Measurements from ENCODE around the gene SLC7A8.

SLC7A8 gene

DNA sequence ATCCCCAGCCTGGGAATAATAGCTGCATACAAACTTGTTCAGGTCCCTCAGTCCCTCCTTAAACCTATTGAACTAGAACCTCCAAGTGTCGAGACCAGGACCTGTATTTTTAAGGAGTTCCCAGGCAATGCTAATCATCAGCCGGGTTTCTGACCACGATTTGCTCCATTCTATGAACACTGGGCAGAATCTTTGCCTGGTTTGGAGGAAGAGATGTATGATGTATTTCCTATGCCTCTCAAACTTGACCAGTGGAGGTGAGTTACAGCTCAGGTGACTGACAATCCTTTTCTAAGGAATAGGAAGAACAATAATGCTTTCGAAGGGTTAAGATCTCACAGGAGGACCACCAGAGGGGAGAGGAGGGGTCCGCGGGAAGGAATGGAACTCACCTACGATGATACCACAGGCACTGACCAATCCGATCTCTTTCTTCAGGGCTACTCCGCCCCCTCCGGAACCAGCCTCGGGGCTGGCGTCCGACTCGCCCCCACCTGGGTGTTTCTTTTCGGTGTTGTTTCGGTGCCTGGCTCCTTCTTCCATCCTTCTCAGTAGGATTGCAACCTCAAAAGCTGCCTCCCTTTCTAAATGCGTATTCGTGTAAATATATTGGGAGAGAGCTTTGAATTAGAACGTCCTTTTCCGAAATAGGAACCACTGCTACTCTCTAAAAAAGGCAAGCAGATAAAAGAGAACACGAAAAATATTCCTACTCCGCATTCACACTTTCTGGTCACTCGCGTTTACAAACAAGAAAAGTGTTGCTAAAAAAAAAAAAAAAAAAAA is 895 bp downstream of the SLC7A8 start:
- peak; percentile 67 to 68 for ATAC-seq

DNA sequence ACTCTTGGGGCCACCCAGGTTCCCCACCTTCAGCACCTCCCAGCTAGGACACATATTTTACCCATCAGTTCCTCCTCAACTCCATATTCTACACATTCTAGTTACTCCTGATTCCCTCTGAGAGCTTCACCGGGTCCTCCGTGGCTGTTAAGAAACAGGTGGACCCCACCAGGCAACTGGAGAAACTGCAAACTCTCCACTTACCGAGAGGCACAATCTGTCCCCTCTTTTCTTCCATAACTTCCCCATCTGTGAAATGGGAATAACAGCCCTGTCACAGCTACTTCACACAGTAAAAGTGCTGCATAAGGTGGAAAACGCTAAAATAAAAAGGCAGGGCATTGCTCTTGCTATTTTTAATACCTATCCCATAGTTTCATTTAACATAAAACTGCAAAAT is 1.5 kb downstream of the SLC7A8 start:
- no peak for ATAC-seq

DNA sequence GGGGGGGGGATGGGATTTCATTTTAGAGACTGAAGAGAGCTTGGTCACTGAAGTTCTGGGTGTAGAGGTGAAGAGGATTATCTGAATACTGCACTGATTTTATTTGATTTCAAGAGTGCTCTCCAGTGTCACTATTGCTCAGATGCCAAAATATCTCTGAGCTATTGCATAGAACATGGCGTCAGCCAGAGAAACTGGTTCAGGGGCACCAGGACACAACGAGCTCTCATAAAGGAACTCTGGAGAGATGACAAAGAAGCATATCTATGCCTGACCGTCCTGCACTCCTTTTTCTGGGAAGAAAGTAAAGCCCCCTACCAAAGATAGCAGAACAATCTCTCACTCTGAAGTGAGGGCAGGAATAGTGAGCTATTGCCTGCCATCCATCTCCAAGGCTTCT is 2.0 kb downstream of the SLC7A8 start:
- no peak for ATAC-seq

DNA sequence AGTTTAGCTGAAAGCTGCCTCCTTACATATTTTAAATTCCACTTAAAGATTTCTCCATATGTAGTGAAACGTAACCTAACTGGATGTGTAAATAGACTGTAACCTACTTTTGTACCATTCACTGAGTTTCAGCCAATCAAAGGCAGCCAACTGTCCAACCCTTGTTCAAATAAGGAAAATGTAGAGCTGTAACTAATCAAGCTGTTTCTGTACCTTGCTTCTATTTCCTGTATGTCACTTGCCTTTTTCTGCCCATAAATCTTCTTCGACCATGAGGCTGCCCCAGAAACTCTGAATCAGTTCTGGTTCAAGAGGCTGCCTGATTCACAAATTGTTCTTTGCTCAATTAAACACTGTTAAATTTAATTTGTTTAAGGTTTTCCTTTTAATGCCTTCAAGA is 6.3 kb downstream of the SLC7A8 start:
- ATAC-seq, result no peak

DNA sequence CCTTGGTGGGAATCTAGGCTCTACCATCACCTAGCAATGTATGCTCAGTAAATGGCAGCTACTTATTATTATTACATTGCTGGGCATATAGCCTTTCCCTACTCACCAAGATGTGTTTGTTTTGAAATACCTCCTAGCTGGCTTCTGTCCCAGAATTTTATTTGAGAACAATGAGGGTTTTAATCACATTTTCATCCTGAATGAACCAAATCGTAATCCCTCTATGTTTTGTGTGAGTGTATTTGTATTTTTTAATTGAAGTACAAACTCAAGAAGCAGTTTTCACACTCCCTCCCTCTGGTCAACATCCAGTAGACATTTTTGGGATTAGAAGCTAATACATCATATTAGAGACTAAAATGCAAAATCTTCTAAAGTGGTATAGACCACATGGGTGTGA is 7.6 kb downstream of the SLC7A8 start:
- no peak for ATAC-seq

DNA sequence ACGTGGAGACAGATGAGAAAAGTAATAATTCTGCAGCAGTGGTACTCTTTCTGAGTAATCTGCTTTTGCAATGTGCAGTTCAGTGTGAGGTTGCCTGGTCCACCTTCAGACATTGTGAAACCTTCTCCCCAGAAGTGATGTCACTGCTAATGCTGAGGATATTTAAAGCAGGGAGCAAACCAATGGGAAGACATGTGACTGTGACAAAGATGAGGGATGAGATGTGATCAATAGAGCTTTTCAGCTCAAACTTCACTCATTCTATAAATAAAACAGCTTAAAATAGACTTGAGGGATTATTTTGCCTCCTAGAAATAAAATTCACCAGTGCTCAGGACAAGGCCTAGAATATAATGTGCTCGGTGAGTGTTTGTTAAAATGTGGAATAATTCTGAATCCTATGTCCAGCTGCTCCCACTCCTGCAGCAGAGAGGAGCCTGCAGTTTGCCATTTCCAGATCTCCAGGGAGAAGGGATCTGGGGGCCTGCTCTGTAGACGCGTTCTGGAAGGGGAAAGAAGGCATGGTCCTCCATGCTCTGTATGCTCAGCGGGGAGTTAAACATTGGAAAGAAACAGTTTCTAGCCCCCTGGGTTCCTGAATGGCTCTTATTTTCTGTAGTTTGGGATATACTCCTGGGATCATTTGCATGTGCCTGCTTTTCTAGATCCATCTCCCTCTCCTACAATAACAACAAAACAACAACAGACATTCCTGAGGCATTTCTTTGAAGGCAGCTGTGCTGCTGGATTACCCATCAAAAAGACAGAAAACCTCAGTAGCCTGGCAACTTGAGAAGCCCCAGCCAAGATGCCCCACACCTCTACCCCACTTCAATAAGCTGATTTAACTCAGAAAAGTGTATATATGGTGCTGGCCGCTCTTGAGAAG is 8.9 kb downstream of the SLC7A8 start:
- no peak for ATAC-seq

DNA sequence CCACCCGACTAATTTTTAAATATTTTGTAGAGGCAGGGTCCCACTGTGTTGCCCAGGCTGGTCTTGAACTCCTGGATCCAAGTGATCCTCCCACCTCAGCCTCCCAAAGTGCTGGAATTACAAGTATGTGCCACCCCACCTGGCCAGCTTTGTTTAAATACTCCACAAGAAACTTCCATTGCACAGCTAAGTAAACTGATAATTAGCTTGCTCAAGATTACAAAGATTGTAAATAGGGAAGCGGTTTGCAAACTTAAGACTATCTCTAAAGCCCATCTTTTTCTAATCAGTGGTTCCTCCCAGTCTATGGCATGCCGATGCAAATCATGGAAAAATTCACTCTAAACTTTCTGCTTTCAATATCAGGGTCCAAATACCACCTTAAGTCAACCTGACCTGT is 9.7 kb downstream of the SLC7A8 start:
- ATAC-seq, result no peak

DNA sequence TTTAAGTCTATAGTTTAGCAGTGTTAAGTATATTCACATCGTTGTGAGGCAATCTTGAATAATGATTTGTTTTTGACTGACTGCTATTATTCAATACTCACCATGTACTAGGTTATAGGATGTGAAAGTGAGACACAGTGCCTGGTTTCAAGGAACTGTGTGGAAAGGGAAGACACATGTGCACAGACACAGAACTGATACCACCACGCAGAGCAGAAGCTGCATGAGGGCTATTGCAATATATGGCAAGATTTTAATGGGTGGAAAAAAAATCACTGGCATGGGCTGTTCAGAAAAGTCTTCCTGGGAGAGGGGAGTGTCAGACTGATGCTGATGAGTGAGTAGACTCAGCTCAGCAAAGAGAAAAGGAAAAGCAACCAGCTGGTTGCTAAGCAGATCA is 10.4 kb downstream of the SLC7A8 start:
- ATAC-seq, result no peak

DNA sequence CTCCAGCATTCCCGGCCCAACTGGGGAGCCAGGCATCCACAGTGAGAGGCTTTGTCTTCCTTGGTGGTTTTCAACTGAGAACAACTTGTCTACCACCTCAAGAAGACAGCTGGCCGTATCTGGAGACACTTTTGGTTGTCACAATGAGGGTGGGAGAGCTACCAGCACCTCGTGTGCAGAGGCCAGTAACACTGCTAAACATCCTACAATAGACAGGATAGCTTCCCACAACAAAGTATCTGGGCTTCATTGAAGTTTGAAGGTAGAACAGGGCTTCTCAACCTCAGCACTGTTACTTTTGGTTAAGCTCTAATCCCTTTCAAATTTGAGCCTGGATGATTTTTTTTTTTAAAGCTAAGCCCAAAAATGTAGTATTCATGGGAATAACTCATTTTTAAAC is 10.9 kb downstream of the SLC7A8 start:
- ATAC-seq, result no peak

DNA sequence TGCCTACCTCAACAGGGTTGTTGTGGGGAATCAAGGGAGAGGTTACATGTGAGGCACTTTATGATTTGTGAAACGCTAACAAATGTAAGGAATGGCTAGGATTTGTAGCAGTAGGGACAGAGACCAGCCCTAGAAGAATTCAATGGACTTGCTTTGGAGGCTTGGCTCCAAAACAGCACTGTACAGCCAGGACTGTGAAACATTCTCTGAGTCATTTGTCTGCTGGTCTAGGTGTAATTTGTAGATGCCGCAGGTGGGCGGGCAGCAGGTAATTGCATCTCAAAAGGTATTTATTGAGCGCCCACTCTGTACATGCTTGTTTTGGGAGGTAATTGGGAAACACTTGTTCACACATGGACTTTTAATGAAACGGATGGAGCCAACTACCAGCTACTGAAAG is 11.4 kb downstream of the SLC7A8 start:
- ATAC-seq, result no peak

DNA sequence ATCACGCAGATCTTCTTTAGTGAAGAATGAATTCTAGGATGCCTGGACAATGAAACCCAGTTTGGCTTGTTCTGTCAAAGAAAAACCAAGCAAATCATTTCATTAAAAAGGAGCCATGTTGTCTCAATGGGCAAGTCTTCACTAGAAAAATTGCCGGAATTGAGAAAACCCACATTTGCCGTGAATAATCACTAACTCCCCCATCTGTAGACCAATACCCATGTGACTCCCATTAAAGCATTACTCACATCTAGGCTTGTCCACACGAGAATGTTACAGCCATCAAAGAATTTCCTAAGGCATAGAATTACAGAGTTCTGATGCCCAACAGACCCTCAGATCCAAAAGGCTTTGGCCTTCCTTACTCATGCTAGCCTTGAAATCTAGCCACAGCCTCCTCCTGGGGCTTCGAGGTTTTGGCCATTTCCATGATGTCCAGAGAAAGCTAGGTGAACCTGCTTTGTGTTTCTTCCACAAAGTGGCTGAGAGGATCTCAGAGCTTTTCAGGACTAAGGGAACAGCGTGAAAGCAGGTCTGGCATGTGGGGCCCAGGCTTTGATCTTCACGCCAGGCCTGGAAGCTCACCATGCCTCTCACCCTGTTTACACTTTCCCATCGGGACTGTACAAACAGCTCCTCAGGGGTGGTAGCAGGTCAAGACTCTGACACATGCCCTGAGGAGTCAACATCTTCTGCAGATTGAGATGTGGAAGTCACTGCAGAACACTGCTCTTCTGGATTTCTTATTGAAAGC is 12.1 kb downstream of the SLC7A8 start:
- ATAC-seq, result no peak

DNA sequence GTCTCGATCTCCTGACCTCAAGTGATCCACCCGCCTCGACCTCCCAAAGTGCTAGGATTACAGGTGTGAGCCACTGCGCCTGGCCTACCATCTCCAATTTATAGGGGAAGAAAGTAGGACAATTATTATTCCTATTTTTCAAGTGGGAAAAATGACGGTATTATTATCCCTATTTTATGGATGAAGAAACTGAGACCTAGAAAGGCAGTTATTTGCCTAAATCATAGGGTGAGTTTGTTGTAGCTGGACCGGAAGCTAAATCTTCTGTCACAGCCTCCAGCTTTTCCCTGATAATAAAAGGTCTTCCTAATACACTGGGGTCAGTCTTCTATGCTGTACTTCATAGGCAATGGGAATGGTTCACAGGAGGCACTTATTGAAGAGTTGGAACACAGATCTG is 13.8 kb downstream of the SLC7A8 start:
- no peak for ATAC-seq

DNA sequence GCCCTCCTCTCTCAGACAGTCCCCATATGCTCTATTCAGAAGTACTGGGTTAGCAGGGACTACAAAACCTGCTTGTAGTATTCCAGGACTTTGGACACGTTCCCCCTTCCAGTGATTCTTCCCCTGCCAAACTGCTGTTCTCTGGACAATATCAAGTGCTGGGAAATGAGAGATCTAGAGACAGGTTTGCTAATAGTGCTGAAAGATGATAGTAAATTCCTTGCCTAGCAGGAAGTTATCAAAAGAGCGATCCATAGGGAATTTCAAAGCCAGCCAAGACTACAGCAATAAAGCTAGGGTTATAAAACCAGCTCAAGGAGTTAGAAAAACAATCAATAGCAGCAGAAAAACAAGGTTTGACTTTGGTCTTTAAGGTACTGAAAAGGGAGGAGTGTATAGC is 15.2 kb downstream of the SLC7A8 start:
- no peak for ATAC-seq

DNA sequence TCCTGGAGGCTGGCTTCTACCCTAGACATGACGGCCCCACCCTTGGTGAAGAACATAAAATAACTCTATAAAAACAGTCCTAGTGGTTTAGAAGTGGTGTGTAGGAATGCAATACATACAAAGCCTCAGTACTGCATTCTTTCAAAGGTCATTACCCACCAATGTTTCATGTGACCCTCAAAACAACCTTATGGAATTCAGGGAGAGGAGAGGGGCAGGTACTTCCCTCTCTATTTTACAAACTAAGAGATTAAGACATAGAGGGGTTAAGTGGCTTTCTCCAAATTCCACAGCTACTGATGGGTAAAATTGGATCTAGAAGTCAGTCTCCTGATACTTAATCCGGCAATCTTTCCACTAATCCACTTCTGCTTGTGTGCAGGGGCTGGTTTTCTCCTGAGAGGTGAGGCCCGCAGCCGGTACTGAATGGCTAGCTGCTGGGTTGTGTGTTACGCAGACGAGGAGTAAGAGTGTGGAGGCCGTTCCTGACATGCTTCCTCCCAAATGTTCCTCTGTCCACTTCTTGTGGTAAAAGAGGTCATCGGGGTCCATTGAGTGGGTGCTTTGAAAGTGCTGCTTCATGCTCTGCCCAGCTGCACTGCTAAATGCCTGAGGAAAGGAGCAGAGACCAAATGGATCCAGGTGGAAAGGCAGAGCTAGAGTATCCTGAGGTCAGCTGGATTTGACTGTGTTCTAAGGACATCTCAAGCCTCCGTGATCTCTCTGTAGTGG is 16.2 kb downstream of the SLC7A8 start:
- no peak for ATAC-seq

DNA sequence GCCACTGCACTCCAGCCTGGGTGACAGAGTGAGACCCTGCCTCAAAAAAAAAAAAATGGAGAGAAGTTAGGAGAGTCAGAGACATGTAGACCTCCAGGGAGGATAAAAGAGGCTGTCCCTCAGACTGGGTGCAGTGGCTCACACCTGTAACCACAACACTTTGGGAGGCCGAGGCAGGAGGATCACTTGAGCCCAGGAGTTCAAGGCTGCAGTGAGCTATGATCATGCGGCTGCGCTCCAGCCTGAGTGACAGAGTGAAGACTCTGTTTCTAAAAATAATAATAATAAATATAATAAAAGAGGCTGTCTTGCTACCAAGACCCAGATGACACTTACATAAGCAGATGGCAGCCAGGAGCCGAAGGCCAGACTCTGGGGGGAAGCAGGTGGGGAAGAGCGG is 18.5 kb downstream of the SLC7A8 start:
- no peak for ATAC-seq

DNA sequence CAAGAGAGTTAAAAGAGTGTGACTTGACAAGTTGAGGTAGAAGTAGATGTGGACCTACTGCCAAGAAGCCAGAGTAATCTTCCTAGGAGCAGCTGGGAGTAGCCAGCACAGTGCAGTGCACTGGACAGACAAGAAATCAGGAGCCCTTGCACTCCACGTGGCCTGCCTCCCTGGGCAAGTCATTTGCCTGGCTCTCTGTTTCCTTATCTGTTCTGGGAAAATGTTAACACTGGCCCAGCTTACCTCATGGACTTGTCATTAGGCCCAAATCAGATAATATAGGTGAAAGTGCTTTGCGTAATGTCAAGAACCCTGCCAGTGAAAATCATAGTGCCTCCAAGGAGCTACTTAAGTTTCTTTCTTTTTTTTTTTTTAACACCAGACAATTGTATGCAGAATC is 19.2 kb downstream of the SLC7A8 start:
- ATAC-seq, result no peak

DNA sequence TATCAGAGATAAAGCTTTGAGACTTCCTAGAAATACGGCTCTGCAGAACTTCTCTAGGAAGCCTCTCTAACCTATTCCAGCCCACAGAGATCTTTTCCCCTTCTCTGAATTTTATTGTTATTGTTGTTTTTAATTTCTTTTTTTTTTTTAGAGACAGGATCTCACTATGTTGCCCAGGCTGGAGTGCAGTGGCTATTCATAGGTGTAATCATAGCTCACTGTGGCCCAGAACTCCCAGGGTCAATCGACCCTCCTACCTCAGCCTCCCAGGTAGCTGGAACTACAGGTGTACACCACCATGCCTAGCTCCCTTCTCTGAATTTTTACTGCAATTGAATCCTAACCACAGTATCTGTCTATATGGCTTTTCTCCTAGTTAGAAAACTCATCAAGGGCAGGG is 19.6 kb downstream of the SLC7A8 start:
- no peak for ATAC-seq

DNA sequence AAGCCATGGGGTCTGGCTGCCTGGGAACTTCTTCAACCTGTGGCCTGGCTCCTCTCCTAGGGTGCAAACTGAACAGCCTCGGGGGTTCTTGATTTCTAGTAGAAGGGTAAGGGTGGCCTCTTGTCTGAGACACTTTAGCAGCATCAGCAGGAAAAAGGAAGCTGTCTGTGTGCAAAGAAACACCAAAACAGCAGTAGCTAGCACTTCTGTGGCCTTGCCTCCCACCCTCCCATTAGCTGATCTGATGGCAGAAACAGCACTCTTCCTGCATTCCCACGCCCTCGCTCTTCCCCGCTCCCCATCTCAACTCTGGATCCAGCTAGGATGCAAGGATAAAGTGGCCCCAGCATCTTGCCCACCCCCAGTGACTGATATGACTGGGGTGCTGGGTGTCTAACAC is 20.7 kb downstream of the SLC7A8 start:
- no peak for ATAC-seq

DNA sequence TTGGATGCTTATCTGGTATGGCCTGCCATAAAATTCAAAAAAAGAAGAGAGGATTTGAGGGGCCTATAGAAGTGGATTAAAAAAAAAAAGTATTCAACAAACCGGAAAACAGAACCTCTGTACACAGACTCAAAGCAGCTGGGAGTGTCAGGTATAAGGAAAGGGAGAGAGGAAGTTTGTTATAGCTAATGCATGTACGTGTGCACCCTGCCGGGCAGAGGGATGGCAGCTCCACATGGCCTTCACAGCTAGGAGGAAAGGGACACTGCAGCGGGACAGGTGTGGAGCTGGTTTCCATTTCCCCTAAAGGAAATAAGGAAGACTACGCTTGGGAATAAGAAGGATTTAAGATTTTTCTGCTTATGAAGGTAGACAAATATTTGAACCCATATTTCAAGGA is 21.5 kb downstream of the SLC7A8 start:
- ATAC-seq, result no peak

DNA sequence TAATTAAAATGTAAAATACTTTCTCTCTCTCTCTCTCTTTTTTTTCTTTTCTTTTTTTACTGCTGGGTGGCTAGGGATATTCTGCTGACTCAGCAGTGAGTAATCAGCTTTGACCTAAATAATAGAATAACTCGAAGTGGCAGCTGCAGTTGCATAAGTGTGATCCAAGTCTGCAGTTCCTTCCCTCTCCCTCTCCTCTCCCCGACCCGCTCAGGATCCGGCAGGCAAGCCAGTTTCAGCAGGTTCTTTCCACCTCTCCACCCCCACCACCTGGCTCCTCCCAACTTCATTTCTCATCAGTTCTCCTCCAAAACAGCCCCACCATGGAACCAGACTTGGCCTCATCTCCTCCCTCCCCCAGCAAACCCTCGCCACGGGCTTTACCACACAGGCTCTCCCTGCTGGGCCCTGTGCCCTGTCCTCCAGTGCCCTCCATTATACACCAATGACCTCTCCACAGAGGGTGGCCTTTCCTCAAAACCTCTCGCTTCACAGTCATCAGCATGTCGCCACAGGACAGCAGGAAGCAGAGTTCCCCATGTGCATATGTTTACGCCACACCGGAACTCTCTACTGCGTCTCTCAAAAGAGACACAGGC is 22.4 kb downstream of the SLC7A8 start:
- ATAC-seq, result no peak

DNA sequence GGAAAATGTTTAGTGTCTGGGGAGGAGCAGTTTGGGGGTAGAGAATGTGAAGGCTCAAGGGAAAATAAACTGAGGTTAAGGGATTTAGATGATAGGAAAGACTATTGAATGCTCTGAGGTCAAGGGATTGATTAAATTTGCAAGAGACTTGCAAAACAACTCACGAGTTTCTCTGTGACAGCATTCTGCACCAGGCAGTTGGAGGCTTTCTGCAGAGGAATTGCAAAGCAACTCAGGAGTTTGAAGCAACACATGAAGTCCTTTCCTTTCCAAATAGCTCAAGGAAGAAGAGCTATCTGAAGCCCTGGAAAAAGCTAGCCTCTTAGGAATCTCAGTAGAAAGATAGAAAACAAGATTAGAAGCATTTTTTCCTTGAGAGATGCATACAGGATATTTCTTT is 23.9 kb downstream of the SLC7A8 start:
- ATAC-seq, result no peak

DNA sequence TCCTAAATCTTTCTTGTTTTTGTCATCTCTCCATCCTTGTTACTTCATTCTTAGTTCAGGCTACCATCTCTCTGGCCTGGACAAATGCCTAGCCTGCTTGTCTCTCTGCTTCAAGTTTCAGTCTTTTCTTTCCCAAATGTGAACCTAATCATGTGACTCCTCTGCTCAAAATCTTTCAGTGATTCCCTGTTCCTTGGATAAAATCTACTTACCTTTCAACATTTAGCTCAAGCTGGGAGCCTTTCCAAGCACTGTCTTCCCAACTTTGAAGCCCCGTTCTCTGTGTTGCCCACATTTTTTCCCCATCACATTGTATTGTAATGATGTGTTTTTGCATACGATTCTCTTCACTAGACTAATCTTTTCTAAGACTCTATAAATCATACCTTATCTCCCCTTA is 24.7 kb downstream of the SLC7A8 start:
- ATAC-seq, result no peak

Measured in activated CD4-positive, CD25-positive, alpha-beta regulatory T cell treated with anti-CD3 and anti-CD28 coated beads, Interleukin-2, amount 50 U/mL, for 24 hours (primary cell).